DLD1 (cell line): ENCODE data around the gene FRMD4A.

Experiments
- in situ Hi-C: cut with HindIII; loops from 2 replicates; pipeline ENCODE4 v1.10.0; 2017; ENCODE audit warnings: low sequenced_read_pairs

Gene FRMD4A

GRCh38 chr10:13994932-13995331 lies 335.8 kb downstream of the FRMD4A start:
- in situ Hi-C loops: no loop called here

GRCh38 chr10:13993673-13994089 lies 337.0 kb downstream of the FRMD4A start:
- in situ Hi-C loops: no loop called here

DNA sequence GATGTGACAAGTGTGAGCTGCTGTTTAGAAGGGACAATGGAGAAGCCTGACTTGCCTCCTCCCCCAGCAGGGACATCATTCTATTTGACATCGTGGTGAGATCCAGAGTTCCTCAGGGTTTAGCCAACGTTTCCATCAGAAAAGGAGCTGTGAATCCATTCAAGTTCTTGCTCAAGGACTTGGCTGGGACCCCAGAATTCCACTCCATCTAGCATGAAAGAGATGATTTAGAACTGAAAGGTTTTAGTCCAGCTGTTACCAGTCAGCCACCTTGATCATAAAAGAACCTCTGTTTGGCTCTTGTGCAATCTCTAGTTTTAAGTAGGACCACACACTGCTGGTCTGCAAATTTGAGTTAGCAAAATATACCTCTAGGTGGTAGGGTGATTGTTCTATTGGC lies 337.6 kb downstream of the FRMD4A start:
- in situ Hi-C loops: no loop called here

DNA sequence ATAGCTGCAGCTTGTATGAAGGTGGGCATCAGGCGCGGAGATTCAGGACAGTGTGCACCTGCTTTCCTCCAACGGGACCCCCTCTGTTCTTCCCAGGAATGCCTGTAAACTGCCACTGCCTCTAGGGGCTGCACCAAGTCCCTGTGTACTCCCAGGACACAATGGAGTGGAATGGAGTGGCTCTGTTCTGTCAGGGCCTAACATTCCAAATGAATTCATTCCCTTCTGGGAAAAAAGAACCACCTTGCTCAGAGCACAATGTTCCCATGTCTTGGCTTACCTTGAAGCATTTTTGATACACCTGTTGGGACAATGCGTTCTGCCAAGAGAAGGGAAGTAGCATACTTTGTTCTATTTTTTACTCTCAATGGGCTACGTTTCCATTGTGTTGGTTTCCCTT lies 339.4 kb downstream of the FRMD4A start:
- in situ Hi-C loops: no loop called here

GRCh38 chr10:13990946-13991345 lies 339.8 kb downstream of the FRMD4A start:
- in situ Hi-C loops: no loop called here

- in situ Hi-C loops: no loop called here
These were observed 340.3 kb downstream of the FRMD4A start for GRCh38 chr10:13990392-13990805.

DNA sequence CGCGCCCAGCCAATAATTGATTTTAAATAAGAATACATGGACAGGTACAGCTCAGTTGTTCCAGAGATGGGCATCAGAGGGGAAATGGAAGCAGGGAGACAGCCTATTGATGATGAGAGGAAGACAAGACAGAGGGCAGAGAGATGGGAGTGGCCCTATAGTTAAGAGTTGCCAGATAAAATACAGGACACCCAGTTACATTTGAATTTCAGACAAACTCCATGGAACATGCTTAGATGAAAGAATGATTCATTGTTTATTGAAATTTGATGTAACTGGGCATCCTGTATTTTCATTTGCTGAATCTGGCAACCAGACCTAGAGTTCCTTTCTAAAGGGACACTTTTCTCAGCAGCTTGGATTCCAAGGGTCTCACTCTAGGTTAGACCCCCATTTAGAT lies 341.1 kb downstream of the FRMD4A start:
- in situ Hi-C loops: no loop called here

- in situ Hi-C loops: no loop called here
These were observed 343.3 kb downstream of the FRMD4A start for GRCh38 chr10:13987446-13987845.

DNA sequence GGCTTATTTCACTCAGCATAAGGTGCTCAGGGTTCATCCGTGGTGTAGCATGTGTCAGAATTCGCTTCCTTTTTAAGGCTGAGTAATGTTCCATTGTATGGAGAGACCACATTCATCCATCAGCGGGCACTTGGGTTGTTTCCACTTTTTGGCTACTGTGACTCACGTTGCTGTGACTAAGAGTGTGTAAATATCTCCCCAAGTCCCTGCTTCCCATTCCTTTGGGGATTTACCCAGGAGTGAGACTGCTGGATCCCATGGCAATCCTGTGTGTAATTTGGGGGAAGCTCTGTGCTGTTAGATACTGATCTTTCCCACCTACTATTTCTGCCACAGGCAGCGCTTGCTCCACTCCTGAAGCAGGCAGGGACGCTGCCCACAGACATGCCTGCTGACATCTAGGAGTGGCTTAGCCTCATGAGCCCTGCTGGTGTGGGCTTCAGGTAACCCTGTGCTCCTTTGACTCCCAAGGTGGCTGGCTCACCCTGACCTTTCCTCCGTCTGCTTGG lies 346.0 kb downstream of the FRMD4A start:
- in situ Hi-C loops: no loop called here

DNA sequence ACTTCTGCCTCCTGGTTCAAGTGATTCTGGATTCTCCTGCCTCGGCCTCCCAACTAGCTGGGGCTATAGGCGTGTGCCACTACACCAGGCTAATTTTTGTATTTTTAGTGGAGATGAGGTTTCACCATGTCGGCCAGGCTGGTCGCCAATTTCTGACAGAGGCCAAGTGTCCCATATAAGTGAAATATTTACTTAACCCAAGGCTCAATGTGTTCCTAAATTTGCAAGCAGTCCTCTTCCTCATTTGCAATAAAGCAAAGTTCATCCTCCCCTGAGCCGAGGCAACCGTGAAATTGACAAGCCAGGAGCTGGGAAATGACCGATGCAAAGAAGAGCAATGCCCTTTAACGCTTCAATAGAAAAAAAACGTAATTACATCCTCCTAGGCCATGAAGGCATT lies 347.7 kb downstream of the FRMD4A start:
- in situ Hi-C loops: no loop called here

GRCh38 chr10:13978533-13979115 lies 352.1 kb downstream of the FRMD4A start:
- in situ Hi-C loops: no loop called here

DNA sequence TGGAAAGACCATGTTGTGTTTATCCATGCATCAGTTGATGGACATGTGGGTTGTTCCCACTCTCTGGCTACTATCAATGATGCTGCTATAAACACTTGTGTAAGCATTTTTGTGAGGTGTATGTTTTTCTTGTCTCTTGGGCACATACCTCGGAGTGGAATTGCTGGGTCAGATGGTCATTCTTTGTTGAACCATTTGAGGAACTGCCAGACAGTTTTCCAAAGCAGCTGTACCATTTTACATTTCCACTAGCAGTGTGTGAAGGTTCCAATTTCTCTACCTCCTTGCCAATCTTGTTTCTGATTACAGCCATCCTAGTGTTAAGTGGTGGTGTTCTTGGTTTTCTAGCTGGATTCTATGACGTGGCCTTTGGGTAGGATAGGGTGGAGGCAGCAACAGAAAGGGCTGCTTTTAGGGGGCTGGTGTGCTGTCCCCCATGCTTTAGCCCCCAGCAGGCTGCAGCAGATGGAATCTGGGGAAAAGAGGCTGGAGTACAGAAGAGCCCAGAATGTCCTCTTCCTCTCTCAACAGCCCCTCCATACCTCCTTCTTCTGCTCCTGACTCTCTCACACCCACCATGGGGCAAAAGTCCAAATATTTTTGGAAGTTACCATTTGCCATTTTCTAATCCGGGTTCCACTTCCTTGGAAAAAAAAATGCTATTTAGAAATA lies 352.7 kb downstream of the FRMD4A start:
- in situ Hi-C loops: no loop called here

DNA sequence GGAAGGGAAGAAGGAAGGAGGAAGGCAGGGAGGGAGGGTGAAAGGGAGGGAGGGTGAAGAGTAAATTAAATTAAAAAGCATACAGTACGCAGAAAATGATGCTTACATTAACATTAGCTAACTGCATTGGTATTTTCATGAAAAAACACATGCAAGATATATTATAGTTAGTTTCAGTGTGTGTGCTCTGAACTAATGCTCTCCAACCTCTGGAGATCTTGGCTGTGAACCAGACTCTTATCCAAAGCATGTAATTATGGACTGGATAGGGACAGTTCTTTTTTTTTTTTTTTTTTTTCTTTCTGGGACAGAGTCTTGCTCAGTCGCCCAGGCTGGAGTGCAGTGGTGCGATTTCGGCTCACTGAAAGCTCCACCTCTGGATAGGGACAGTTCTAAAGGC lies 357.0 kb downstream of the FRMD4A start:
- in situ Hi-C loops: no loop called here

- in situ Hi-C loops: no loop called here
These were observed 358.1 kb downstream of the FRMD4A start for GRCh38 chr10:13972609-13973008.

DNA sequence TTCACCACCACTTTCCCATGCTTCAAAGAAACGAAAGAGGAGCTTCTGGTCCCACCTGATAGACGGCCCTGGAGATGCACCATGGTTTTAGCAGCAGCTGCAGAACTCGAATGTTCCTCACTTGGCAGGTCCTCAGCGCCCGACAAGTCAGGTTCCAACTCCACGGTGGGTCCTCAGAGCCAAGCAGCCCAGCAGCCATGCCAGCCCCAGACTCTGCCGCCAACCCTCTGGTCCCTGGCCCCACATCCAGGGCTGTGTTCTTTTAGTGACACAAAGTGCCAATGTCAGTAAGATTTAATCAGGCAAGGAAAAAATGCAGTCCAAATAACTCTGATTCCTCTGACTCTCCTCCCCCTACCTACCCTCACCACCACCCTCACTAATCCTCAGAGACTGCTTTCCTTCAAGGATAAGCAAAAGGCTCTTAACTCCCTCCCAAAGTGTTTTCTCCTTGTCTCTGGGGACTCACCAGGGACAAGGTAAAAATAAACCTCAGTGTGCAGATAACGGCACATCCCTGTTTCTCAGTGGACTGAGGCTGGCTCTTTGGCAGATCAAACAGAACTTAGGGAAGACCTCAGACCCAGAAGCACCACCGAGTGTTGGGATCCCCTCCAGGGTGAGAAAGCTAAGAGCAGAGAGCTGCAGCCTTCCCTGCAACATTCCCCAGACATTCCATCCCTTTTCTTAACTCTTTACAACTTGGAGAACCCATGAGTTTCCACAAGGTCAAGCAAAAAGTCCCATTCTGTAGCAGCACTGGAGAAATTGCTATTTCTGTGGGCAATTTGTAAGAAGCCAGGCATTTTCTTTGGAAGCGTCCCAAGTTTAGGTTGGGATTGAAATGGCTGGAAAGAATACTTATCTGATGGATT lies 358.9 kb downstream of the FRMD4A start:
- in situ Hi-C loops: no loop called here

GRCh38 chr10:13970957-13971353 lies 359.8 kb downstream of the FRMD4A start:
- in situ Hi-C loops: no loop called here

GRCh38 chr10:13970236-13970956 lies 360.3 kb downstream of the FRMD4A start:
- in situ Hi-C loops: no loop called here

DNA sequence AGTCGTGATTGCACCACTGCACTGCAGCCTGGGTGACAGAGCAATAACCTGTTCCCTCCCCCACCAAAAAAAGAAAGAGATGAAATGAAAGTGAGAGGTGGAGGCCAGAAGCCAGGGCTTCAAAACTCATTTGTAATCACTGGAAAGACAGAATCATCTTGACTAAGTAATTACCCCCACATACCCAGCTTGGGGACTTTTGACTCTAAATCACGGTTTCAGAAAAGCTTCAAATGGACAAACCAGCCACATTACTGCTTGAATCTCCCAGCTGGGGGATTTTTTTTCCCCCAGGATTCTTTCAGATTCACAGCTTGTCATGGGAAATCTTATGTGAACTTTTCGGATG lies 361.0 kb downstream of the FRMD4A start:
- in situ Hi-C loops: no loop called here

DNA sequence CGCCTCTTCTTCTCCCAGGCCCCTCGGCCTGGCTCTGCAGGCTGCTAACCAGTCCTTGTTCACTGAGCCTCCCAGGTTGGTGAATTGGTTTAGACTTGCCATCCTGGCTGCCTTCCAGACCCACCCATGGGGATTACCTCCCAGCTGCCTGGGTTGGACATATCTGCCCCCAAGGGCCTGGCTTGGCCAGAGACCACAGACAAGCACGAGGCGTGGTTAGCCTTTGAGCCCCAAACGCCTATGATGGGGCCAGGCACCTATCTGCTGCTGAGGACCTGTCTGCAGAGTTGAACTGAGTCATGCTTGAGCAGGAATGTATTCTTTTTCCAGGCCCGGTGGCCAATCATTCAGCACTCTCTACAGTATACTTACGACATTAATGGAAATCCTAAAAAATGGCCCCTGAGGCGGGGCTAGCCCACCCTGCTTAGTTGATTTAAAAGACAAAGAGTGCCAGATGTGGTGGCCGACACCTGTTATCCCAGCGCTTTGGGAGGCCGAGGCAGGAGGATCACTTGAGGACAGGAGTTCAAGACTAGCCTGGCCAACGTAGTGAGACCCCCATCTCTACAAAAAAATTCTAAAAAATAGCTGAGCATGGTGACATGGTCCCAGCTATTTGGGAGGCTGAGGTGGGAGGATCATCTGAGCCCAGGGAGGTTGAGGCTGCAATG lies 361.5 kb downstream of the FRMD4A start:
- in situ Hi-C loops: no loop called here

DNA sequence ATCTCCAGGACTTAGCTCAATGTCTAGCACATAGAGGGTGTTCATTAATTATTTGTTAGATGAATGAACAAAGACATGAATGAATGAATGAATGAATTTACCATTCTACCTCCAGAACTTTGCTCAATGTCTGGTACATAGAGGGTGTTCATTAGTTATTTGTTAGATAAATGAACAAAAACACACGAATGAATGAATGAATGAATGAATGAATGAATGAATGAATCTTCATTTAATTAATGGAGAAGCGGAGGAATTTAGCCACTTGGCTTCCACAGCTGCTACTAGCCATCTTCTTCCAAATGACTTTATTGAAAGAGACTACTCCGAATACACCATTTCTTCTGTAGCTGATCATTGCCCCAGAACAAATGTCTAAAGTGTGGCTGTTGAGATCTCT lies 368.9 kb downstream of the FRMD4A start:
- in situ Hi-C loops: no loop called here

DNA sequence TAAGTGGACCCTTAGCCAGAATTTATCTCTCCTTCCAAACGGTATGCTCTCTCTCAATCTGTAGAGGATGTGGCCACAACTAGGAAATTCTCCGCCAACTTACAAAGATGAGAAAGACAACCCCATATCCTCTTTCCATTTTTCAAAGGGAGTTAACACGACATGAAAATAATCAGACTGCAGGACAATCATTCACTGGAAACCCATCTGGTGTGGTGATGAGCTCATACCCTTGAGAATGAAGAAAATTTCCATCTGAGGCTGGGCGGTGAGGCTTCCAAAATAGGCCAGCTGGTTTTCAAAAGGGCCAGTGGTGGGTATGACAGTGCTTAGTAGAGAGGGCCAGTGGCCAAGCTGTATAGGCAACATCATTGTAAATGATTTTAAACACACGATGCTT lies 369.6 kb downstream of the FRMD4A start:
- in situ Hi-C loops: no loop called here
